ENCODE data around the gene SLC25A21.

SLC25A21 gene

GRCh38 chr14:37018571-37019240 is 153.7 kb downstream of the SLC25A21 start:
- no peak for TF ChIP-seq CTCF (IDR thresholded peaks at IDR 0.05; ENCODE audit: extremely low read depth, missing control alignments)
- DNase-seq (ENCODE audit: low spot score) = no peak

- TF ChIP-seq CTCF (IDR thresholded peaks at IDR 0.05; ENCODE audit: extremely low read depth, missing control alignments) = no peak
- no peak for DNase-seq (ENCODE audit: low spot score)
Measured at GRCh38 chr14:37013078-37013477, 159.3 kb downstream of the SLC25A21 start.

- TF ChIP-seq CTCF (IDR thresholded peaks at IDR 0.05; ENCODE audit: extremely low read depth, missing control alignments) = no peak
- no peak for DNase-seq (ENCODE audit: low spot score)
Measured at GRCh38 chr14:36998686-36999085, 173.7 kb downstream of the SLC25A21 start.

GRCh38 chr14:36997843-36998242 is 174.6 kb downstream of the SLC25A21 start:
- no peak for DNase-seq (ENCODE audit: low spot score)
- no peak for TF ChIP-seq CTCF (IDR thresholded peaks at IDR 0.05; ENCODE audit: extremely low read depth, missing control alignments)

- TF ChIP-seq CTCF (IDR thresholded peaks at IDR 0.05; ENCODE audit: extremely low read depth, missing control alignments) = no peak
- DNase-seq (ENCODE audit: low spot score) = no peak
Measured at GRCh38 chr14:36996857-36997590, 175.4 kb downstream of the SLC25A21 start.

- DNase-seq (ENCODE audit: low spot score) = no peak
- TF ChIP-seq CTCF (IDR thresholded peaks at IDR 0.05; ENCODE audit: extremely low read depth, missing control alignments) = no peak
Measured at GRCh38 chr14:36996133-36996856, 176.1 kb downstream of the SLC25A21 start.

- no peak for DNase-seq (ENCODE audit: low spot score)
- TF ChIP-seq CTCF (IDR thresholded peaks at IDR 0.05; ENCODE audit: extremely low read depth, missing control alignments) = no peak
Measured at GRCh38 chr14:36989806-36990205, 182.6 kb downstream of the SLC25A21 start.

Measured in GM20000 (cell line).